Caco-2 (cell line): Measurements from ENCODE around the gene MISP. TPM values are rescaled to one million over a fixed set of nuclear protein-coding genes. Genes with fewer than 3 reads are reported as not detected.

Source experiments
- BruUV-seq: library from RNA; stranded (reverse); fragments of 400-500 nt; replicated peaks from 2 replicates; lab custom pipeline; 2021; lab: Mats Ljungman, UMichigan
- CTCF ChIA-PET: fragments of 300-600 bp; sonication (Branson Sonifier 250); formaldehyde crosslinking; loops from one replicate; lab custom pipeline; 2022; ENCODE audit warnings: antibody characterized with exemption; lab: Charles Lee
- POLR2A ChIA-PET: fragments of 300-600 bp; sonication (Branson Sonifier 250); formaldehyde crosslinking; loops from one replicate; lab custom pipeline; 2022; ENCODE audit warnings: antibody characterized with exemption; lab: Charles Lee
- DNase-seq, 2 experiments: peaks; one replicate each; pipeline versions ENCODE4 v3.0.0 to v3.0.0-alpha.2; 2020 to 2022
- H3K27me3 ChIP-seq: replicated peaks from 2 replicates; pipeline ENCODE4 v1.6.0; 2011; ENCODE audit warnings: low read length; ENCODE audit not compliant: control insufficient read depth, insufficient read depth
- H3K36me3 ChIP-seq: 2 replicates; pipeline ENCODE4 v1.5.1; 2011; ENCODE audit warnings: low read length; ENCODE audit not compliant: control insufficient read depth, insufficient read depth
- H3K4me1 ChIP-seq: fragments of 250-450 bp; sonication (Bioruptor Pico); 2 replicates; pipeline ENCODE4 v1.5.1; 2020; ENCODE audit warnings: mild to moderate bottlenecking
- H3K4me3 ChIP-seq: 2 replicates; pipeline ENCODE4 v1.5.1; 2011; ENCODE audit warnings: low read depth, mild to moderate bottlenecking, control low read depth, low read length
- H3K9me3 ChIP-seq: fragments of 250-450 bp; sonication (Bioruptor Pico); 2 replicates; pipeline ENCODE4 v1.5.1; 2020; ENCODE audit warnings: mild to moderate bottlenecking, moderate library complexity
- H3K27ac Mint-ChIP-seq: one replicate; pipeline ENCODE4 v1.8.0; 2022; ENCODE audit warnings: mixed read lengths; ENCODE audit not compliant: unreplicated experiment
- H3K27me3 Mint-ChIP-seq: one replicate; pipeline ENCODE4 v1.8.0; 2022; ENCODE audit warnings: mixed read lengths; ENCODE audit not compliant: insufficient read depth, unreplicated experiment
- H3K36me3 Mint-ChIP-seq: one replicate; pipeline ENCODE4 v1.8.0; 2022; ENCODE audit warnings: mild to moderate bottlenecking, mixed read lengths; ENCODE audit not compliant: insufficient read depth, unreplicated experiment
- H3K4me1 Mint-ChIP-seq: one replicate; pipeline ENCODE4 v1.8.0; 2022; ENCODE audit warnings: low read depth, mixed read lengths; ENCODE audit not compliant: unreplicated experiment
- H3K4me3 Mint-ChIP-seq: one replicate; pipeline ENCODE4 v1.8.0; 2022; ENCODE audit warnings: mild to moderate bottlenecking, moderate library complexity, mixed read lengths; ENCODE audit not compliant: unreplicated experiment
- H3K9me3 Mint-ChIP-seq: one replicate; pipeline ENCODE4 v1.8.0; 2022; ENCODE audit warnings: mixed read lengths; ENCODE audit not compliant: unreplicated experiment
- CTCF ChIP-seq, 2 experiments: fragments of 200-600 bp in 1 of 2; IDR thresholded peaks; 1 replicate in 1 of 2; 2 replicates in 1 of 2; pipeline versions ENCODE4 v1.5.1 to v1.8.0; 2011 to 2022; ENCODE audit warnings: antibody characterized with exemption in 1 of 2, control low read depth in 1 of 2, inconsistent platforms in 1 of 2, low read depth in 1 of 2, low read length in 1 of 2, mild to moderate bottlenecking in 1 of 2, moderate library complexity in 1 of 2; ENCODE audit not compliant: insufficient read depth in 1 of 2, severe bottlenecking in 1 of 2, unreplicated experiment in 1 of 2
- intact Hi-C: fragments of 100-400 bp; cut with micrococcal nuclease; formaldehyde crosslinking; loops from one replicate; pipeline ENCODE4 v1.10.0; 2022; ENCODE audit not compliant: unreplicated experiment
- total RNA-seq: library from RNA; stranded (reverse); gene quantifications from 2 replicates; pipeline ENCODE4 v1.2.3, GENCODE V29; 2022

MISP gene
- total RNA-seq, 1 experiment from 2014 or later, result 27.8 TPM

- Histone ChIP-seq H3K4me3 (no peak overlapping the region), H3K27me3 (no peaks in the 10 kb centered on the region), H3K4me1 (peaks cover 5% of the 10 kb centered on the region; the same call in 1 of the 2 replicates), H3K9me3 (no peaks in the 10 kb centered on the region), H3K36me3 (no peaks in the 10 kb centered on the region; the same call in 1 of the 2 replicates)
- TF ChIP-seq CTCF (IDR thresholded peaks at IDR 0.05; ENCODE audit: insufficient read depth in 1 of 2, low read depth in 1 of 2, low read length in 1 of 2, severe bottlenecking in 1 of 2, unreplicated experiment in 1 of 2), result no peak
- H3K36me3 Mint-ChIP-seq, result peaks cover 88% of the 10 kb centered on the region
- no peaks in the 10 kb centered on the region for H3K9me3 Mint-ChIP-seq
- ChIA-PET POLR2A (no interaction called here), CTCF (no interaction called here)
- no TSS peak for BruUV-seq
- peaks cover 12% of the 10 kb centered on the region for H3K4me1 Mint-ChIP-seq
- H3K27me3 Mint-ChIP-seq, result no peaks in the 10 kb centered on the region
- DNase-seq, result no peak
- intact Hi-C loops, result no loop called here
- H3K4me3 Mint-ChIP-seq, result no peak overlapping the region
- peak overlapping the region; percentile 71 for H3K27ac Mint-ChIP-seq
Measured at GRCh38 chr19:788983-789700, 38.2 kb downstream of the MISP start.

GRCh38 chr19:789701-790060 lies 38.8 kb downstream of the MISP start:
- H3K4me1 ChIP-seq, result peaks cover 5% of the 10 kb centered on the region; the same call in 1 of the 2 replicates
- no peaks in the 10 kb centered on the region; the same call in 1 of the 2 replicates for H3K36me3 ChIP-seq
- no peak for TF ChIP-seq CTCF (IDR thresholded peaks at IDR 0.05; ENCODE audit: insufficient read depth in 1 of 2, low read depth in 1 of 2, low read length in 1 of 2, severe bottlenecking in 1 of 2, unreplicated experiment in 1 of 2)
- H3K9me3 ChIP-seq, result no peaks in the 10 kb centered on the region
- intact Hi-C loops, result no loop called here
- H3K27me3 Mint-ChIP-seq, result no peaks in the 10 kb centered on the region
- H3K27ac Mint-ChIP-seq, result peak overlapping the region; percentile 71
- H3K36me3 Mint-ChIP-seq, result peaks cover 82% of the 10 kb centered on the region
- peaks cover 12% of the 10 kb centered on the region for H3K4me1 Mint-ChIP-seq
- POLR2A ChIA-PET, result no interaction called here
- no TSS peak for BruUV-seq
- CTCF ChIA-PET, result no interaction called here
- H3K27me3 ChIP-seq, result no peaks in the 10 kb centered on the region
- no peak overlapping the region for H3K4me3 ChIP-seq
- H3K9me3 Mint-ChIP-seq, result no peaks in the 10 kb centered on the region
- DNase-seq, result no peak
- H3K4me3 Mint-ChIP-seq, result no peak overlapping the region

- Histone ChIP-seq H3K27me3 (no peaks in the 10 kb centered on the region), H3K4me3 (no peak overlapping the region), H3K9me3 (no peaks in the 10 kb centered on the region), H3K36me3 (no peaks in the 10 kb centered on the region; the same call in 1 of the 2 replicates), H3K4me1 (peaks cover 5% of the 10 kb centered on the region; the same call in 1 of the 2 replicates)
- POLR2A ChIA-PET, result no interaction called here
- DNase-seq, result no peak
- no peaks in the 10 kb centered on the region for H3K9me3 Mint-ChIP-seq
- peaks cover 12% of the 10 kb centered on the region for H3K4me1 Mint-ChIP-seq
- intact Hi-C loops, result no loop called here
- no peaks in the 10 kb centered on the region for H3K27me3 Mint-ChIP-seq
- BruUV-seq, result no TSS peak
- TF ChIP-seq CTCF (IDR thresholded peaks at IDR 0.05; ENCODE audit: insufficient read depth in 1 of 2, low read depth in 1 of 2, low read length in 1 of 2, severe bottlenecking in 1 of 2, unreplicated experiment in 1 of 2), result no peak
- peaks cover 73% of the 10 kb centered on the region for H3K36me3 Mint-ChIP-seq
- no peak overlapping the region for H3K4me3 Mint-ChIP-seq
- no peak overlapping the region for H3K27ac Mint-ChIP-seq
- CTCF ChIA-PET, result no interaction called here
Measured at GRCh38 chr19:791007-791566, 40.2 kb downstream of the MISP start.
